ENCODE results near the gene MFSD2B.

DNA sequence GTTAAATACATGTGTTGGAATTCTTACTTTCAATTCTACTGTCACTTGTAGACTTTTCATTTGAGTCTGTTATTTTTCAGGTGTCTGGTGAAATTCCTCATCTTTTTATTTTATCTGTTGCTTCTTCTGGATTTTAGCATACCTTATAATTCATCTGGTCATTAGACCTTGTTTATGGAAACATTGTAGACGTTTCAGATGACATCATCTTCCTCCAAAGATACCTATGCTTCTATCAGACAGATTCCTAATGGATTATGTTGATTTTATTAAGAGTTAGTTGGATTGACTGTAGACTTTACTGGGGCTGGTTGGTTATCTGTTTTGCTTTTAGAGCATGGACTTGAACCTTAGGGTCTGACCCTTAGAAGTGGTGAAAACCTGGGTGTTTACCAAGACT is 15.3 kb upstream of the MFSD2B start:
- TF ChIP-seq SP1 (CRISPR knock-in tag; conservative IDR thresholded peaks at IDR 0.05) (no peak), SMAD3 (CRISPR knock-in tag; IDR thresholded peaks at IDR 0.05; ENCODE audit: borderline replicate concordance) (no peak), TEAD1 (CRISPR knock-in tag; IDR thresholded peaks at IDR 0.05) (no peak)
- TF ChIP-seq, protein P1, sequence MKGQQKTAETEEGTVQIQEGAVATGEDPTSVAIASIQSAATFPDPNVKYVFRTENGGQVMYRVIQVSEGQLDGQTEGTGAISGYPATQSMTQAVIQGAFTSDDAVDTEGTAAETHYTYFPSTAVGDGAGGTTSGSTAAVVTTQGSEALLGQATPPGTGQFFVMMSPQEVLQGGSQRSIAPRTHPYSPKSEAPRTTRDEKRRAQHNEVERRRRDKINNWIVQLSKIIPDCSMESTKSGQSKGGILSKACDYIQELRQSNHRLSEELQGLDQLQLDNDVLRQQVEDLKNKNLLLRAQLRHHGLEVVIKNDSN (CRISPR knock-in tag; IDR thresholded peaks at IDR 0.05), result no peak
- TF ChIP-seq, protein P2, sequence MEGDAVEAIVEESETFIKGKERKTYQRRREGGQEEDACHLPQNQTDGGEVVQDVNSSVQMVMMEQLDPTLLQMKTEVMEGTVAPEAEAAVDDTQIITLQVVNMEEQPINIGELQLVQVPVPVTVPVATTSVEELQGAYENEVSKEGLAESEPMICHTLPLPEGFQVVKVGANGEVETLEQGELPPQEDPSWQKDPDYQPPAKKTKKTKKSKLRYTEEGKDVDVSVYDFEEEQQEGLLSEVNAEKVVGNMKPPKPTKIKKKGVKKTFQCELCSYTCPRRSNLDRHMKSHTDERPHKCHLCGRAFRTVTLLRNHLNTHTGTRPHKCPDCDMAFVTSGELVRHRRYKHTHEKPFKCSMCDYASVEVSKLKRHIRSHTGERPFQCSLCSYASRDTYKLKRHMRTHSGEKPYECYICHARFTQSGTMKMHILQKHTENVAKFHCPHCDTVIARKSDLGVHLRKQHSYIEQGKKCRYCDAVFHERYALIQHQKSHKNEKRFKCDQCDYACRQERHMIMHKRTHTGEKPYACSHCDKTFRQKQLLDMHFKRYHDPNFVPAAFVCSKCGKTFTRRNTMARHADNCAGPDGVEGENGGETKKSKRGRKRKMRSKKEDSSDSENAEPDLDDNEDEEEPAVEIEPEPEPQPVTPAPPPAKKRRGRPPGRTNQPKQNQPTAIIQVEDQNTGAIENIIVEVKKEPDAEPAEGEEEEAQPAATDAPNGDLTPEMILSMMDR (IDR thresholded peaks at IDR 0.05), result no peak

All from WTC11 (cell line).